Endometrial microvascular endothelial cells (primary cell): ENCODE results near the gene SDCCAG8. TPM values are rescaled to one million over a fixed set of nuclear protein-coding genes. Genes with fewer than 3 reads are reported as not detected.

Experiments used
- in situ Hi-C: cut with HindIII; loops from 2 replicates; pipeline ENCODE4 v1.10.0; 2017; ENCODE audit warnings: low sequenced_read_pairs, low pct_unique_long_range_greater_than_20kb; ENCODE audit errors: inconsistent ontology term
- total RNA-seq: library from RNA; depleted of rRNA; stranded (reverse); fragments of >200 nt; gene quantifications from one replicate; pipeline ENCODE4 v1.2.3, GENCODE V29; 2015; ENCODE audit errors: inconsistent ontology term

SDCCAG8 gene
- total RNA-seq, 1 donor from 2014 or later, result 21.9 TPM

DNA sequence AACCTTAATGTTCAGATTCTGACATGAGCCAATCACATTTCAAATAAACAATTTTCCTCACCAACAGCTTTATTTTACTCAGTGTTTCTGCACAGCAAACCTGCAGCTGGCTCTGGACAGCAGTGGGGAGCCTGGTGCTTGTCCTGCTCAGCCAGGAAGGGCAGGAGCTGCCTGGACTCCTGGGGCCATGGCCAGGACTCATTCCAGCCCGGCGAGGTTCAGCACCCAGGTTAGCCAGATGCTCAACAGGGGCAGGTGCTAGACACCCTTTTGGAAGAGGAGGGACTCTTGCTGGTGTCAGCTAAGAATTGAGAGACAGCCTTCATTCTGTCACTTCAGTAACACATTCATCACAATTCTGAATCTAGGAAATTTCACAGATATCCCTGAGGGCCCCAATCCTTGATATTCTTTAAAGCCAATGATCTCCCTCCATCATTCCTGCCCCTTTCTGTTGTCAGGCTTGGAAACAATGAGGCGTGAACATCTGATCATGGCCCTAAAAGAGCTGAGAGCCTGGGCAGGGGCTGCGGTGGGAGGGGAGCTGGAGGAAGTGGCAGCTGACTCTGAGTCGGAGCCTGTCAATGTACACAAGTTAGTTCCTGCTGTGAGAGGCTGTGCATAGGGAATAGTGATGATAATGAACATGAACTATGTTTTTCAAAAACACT, 251.3 kb downstream of the SDCCAG8 start:
- in situ Hi-C loops, result no loop called here

DNA sequence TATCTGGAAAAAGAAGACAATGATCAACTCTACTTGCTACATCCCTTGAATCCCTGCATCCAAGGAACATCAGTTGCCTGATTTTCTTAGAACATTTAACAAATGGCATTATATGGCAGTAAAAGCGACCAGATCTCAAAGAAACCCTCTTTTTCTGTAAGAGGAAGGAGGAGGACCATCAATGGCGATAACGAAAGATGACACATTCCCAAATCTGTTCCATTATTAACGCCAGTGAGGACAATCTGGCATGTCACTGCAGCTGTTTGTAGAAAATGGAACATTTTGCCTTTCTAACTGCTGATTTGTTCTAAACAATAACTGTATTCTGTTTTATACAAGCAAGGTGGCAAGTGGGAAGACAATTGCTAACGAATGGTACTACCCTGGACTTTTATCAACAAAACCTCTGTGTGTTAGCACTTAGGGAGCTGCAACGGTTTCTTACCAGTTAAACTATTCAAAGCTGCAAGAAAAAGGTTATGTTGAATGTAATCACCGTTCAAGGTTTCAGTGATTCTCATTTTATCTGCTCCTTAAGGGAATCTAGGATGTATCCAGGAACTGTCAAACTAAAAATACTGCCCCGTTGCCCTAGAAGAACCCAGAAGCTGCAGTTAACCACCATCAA, 251.9 kb downstream of the SDCCAG8 start:
- in situ Hi-C loops, result no loop called here

DNA sequence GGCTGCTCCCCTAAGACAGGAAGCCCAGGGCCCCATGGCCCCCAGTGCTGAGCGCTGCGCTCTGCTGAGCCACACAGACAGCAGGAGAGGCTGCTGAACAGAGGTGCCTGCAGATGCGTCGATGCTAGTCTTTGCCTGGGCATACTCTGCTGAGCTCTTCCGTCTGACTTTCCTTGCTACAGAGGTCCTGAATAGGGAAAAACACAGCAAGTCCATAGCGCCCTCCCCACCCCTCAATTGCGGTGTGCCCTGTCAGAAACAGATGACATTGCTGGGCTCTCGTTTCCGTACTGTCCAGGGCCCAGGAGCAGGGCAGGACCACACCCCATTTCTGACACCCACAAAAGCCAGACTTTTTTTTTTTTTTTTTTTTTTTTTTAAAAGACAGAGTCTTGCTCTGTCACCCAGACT, 252.5 kb downstream of the SDCCAG8 start:
- in situ Hi-C loops, result no loop called here

- in situ Hi-C loops, result no loop called here
These were observed 253.1 kb downstream of the SDCCAG8 start for GRCh38 chr1:243508943-243509342.

DNA sequence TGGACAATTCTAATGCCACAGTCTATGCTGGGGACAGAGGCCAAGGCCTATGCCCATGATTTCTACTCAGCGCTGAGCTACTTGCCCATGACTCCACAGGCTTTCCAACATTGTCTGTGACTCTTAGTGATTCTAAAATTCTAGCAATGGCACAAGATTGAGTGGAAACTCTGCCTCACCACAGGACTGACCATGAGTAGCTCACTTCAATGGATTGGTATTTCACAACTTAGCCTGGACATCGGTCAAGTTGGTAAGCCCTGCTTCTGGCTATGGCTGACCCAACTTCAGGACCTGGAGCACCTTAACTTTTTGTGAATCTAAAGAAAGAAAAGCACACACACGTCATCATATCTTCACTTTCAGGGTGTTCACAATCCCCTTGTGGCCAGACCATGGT, 255.1 kb downstream of the SDCCAG8 start:
- in situ Hi-C loops, result no loop called here

DNA sequence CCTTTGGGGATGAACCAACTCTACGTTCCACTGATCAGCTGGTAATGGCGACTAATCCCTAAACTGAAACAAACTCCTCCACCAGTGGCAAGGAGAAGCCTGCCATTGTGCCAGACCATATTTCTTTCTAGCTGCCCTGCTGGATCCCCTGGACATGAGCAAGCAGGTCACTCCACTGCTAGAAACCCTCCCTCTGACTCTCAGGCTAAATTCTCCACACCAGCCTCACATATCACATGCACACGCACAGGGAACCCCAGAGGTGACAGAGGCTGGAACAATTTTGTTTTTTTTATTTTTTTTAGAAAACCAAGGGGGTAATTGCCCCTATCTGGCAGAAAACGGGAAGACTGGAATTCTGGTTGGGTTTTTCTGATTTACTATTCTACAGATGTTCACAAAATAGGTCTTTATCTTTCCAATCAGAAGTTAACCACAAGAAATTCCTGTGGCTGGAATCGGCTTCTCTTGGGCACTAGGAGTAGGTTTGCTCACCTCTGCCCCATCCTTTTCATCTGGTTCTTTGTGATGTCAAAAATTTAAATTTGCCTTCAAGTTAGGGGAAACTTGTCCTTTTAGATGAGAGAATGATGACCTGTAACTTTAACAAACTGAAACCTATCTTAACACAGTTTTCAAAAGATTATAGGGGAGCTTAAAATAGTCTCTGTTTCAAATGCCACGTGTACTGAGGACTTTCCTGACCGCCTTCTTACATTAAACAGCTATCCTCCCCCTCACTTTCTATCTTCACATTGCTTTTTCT, 258.1 kb downstream of the SDCCAG8 start:
- in situ Hi-C loops, result no loop called here

- in situ Hi-C loops, result no loop called here
These were observed 259.1 kb downstream of the SDCCAG8 start for GRCh38 chr1:243514927-243515326.

DNA sequence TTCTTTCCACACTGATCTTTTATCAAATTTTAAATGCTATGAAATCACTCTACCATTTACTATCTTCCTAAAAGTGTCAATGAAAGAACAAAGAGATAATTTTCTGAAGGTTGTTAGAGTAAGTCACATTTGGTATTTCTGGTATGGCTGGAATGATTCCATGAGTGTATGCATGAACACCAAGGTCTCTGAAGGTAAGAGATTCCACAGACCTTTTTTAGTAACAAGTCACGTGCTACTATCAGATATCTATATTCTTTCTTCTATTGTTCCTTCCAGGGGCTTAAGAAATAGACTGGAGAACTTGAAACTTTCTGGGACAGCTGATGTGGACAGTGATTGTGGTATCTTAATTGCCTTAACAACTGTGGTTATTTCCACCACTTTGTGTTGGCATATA, 265.0 kb downstream of the SDCCAG8 start:
- in situ Hi-C loops, result no loop called here

DNA sequence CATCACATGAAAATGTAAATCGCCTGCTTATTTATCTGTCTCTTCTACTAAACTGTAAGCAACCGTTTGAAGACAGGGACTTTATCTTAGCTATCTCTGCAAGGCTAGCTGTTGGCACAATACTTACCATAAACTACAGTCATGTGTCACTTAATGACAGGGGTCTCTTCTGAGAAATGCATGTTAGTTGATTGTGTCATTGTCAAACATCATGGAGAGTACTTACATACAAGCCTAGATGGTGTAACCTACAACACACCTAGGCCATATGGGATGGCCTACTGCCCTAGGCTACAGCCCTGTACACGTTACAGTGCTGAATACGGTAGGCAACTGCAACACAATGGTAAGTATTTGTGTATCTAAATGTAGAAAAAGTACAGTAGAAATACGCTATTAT, 267.9 kb downstream of the SDCCAG8 start:
- in situ Hi-C loops, result no loop called here

GRCh38 chr1:243525085-243525487, 269.2 kb downstream of the SDCCAG8 start:
- in situ Hi-C loops, result no loop called here

- in situ Hi-C loops, result no loop called here
These were observed 270.3 kb downstream of the SDCCAG8 start for GRCh38 chr1:243526180-243526579.

DNA sequence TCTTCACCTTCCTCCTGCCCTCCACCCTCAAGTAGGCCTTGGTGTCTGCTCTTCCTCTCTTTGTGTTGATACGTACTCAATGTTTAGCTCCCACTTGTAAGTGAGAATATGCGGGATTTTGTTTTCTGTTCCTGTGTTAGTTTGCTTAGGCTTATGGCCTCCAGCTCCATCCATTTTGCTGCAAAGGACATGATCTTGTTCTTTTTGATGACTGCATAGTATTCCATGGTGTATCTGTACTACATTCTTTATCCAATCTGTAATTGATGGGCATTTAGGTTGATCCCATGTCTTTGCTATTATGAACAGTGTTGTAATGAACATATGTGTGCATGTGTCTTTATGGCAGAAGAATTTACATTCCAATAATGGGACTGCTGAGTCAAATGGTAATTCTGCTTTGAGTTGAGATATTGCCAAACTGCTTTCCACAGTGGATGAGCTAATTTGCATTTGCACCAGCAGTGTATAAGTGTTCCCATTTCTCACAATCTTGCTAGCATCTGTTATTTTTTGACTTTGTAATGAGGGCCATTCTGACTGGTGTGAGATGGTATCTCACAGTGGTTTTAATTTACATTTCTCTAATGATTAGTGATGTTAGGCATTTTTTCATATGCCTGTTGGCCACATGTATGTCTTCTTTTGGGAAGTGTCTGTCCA, 272.7 kb downstream of the SDCCAG8 start:
- in situ Hi-C loops, result no loop called here

- in situ Hi-C loops, result no loop called here
These were observed 273.7 kb downstream of the SDCCAG8 start for GRCh38 chr1:243529512-243529911.

DNA sequence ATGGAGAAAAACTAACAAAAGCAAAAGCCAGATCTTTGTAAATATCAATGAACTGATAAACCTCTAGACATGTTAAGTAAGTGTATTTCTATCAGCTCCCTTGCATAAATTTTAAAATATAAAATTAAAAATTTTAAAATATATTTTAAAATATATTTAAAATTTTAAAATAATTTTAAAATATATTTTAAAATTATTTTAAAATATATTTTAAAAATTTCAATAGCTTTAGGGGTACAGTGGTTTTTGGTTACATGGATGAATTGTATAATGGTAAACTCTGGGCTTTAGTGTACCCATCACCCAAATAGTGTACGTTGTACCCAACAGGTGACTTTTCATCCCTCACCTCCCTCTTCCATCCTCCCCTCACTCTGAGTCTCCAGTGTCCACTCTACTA, 279.2 kb downstream of the SDCCAG8 start:
- in situ Hi-C loops, result no loop called here

- in situ Hi-C loops, result no loop called here
These were observed 283.8 kb downstream of the SDCCAG8 start for GRCh38 chr1:243539636-243540035.

GRCh38 chr1:243542739-243543415, 287.0 kb downstream of the SDCCAG8 start:
- in situ Hi-C loops, result no loop called here

GRCh38 chr1:243543501-243543900, 287.7 kb downstream of the SDCCAG8 start:
- in situ Hi-C loops, result no loop called here

DNA sequence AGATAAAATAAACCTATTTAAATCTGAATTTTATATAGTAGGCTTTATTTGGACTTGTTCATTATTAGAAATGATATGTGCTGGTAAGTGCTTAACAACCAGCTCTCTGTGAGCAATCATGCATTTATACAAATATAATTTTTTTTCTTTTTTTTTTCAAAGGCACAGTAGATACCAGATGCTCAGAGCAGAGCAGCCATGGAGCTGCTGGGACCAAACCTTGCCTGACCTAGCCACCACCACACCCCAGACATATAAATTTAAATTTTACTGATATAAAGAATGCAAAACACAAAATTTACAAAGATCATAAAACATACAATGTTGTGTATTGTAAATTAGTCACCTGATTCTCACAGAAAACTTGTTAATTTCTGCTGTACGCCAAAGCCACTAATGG, 290.6 kb downstream of the SDCCAG8 start:
- in situ Hi-C loops, result no loop called here

DNA sequence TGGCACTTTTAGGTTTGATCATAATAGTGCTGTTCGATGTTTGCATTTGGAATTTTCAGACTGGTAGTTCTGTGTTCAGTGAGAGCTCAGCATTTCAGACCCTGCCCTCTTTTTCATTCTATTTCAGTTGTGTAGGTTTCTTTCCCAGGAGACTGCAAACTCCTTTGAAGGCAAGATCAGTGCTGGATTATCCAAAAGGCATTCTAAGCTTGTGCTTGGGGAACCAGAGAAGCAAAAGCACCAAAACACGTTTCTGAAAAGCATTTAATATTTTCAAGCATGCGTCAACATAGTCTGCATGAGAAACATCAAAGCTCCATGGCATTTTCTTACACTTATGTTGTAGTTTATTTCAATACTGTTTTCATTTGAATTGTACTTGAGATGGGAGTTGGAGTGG, 292.1 kb downstream of the SDCCAG8 start:
- in situ Hi-C loops, result no loop called here
